Measurements from ENCODE around the gene SSH2. TPM values are rescaled to one million over a fixed set of nuclear protein-coding genes. Genes with fewer than 3 reads are reported as not detected.

SSH2 gene
- total and polyA plus RNA-seq, 2 donors (not counting 1 experiment from before 2014, with no cell fraction given) = 51.5 to 183 TPM

- H3K9me3 ChIP-seq (ENCODE audit: control extremely low read depth in 1 of 3, control insufficient read depth in 2 of 3, insufficient read depth in 1 of 3, low read length in 2 of 3) = no peaks in the 10 kb centered on the region
- H3K9ac ChIP-seq (ENCODE audit: low read length) = no peak overlapping the region
- Mint-ChIP-seq H3K4me3 (no peak overlapping the region), H3K9me3 (ENCODE audit: insufficient read depth) (no peaks in the 10 kb centered on the region), H3K27ac (no peak overlapping the region), H3K27me3 (no peaks in the 10 kb centered on the region), H3K4me1 (peaks cover 19% of the 10 kb centered on the region)
- no peak overlapping the region for H2AFZ ChIP-seq (ENCODE audit: insufficient read depth, low read depth, low read length, poor library complexity, severe bottlenecking)
- H3K4me2 ChIP-seq (replicated peaks; ENCODE audit: low read depth, low read length, poor library complexity, severe bottlenecking) = no peak overlapping the region
- ChIA-PET POLR2A (no interaction called here), CTCF (interaction anchor here (1.5 to 1.6 kb wide), 2 partner anchors 90 to 134 kb away, joined by 6 to 7 read pairs; no protein-coding TSS in a partner anchor)
- intact Hi-C loops (cut with micrococcal nuclease) = loop anchor here (1.0 kb wide), 1 partner anchor 13 kb away; no protein-coding TSS in a partner anchor
- H3K27me3 ChIP-seq (replicated peaks in 1 of 4; ENCODE audit: control extremely low read depth in 1 of 4, control insufficient read depth in 3 of 4, insufficient read depth in 4 of 4, low read length in 3 of 4) = no peaks in the 10 kb centered on the region
- TF ChIP-seq EZH2 (IDR thresholded peaks at IDR 0.05; ENCODE audit: borderline replicate concordance, insufficient read depth, low read depth, low read length, poor library complexity, severe bottlenecking) (no peak), CTCF (IDR thresholded peaks at IDR 0.05) (no peak)
- H4K20me1 ChIP-seq (ENCODE audit: control insufficient read depth, insufficient read depth, low read length, poor library complexity, severe bottlenecking) = no peaks in the 10 kb centered on the region
- H3K27ac ChIP-seq (ENCODE audit: low read length in 2 of 2) = peak overlapping the region in 1 of 2 donors; percentile 67
- H3K4me1 ChIP-seq (ENCODE audit: control insufficient read depth in 2 of 2, insufficient read depth in 2 of 2, low read length in 2 of 2) = peaks cover 14 to 18% of the 10 kb centered on the region in 2 donors
- H3K4me3 ChIP-seq (ENCODE audit: control extremely low read depth in 1 of 5, extremely low read depth in 1 of 5, insufficient read depth in 1 of 5, low read depth in 2 of 5, low read length in 4 of 5) = no peak overlapping the region
- H3K36me3 ChIP-seq (replicated peaks in 1 of 2; ENCODE audit: control extremely low read depth in 1 of 2, control insufficient read depth in 1 of 2, extremely low read depth in 1 of 2, insufficient read depth in 2 of 2, low read length in 1 of 2) = peaks cover 1 to 4% of the 10 kb centered on the region in 2 experiments
- WGBS (ENCODE audit: insufficient coverage) = 100% methylated on average over 1 of the region's 2 CpGs
- H3K79me2 ChIP-seq (ENCODE audit: control insufficient read depth, insufficient read depth, low read length) = peaks cover 37% of the 10 kb centered on the region
- ATAC-seq (ENCODE audit: low read depth) (no peak), DNase-seq (no peak)
Observed at GRCh38 chr17:29772981-29773380, 157.0 kb downstream of the SSH2 start.

- no peak for ATAC-seq (ENCODE audit: low read depth)
- ChIA-PET POLR2A (no interaction called here), CTCF (interaction anchor here (1.2 to 1.6 kb wide), 4 partner anchors 8 to 132 kb away, joined by 4 to 7 read pairs (median 6); no protein-coding TSS in a partner anchor)
- Histone ChIP-seq H3K27ac (ENCODE audit: low read length in 2 of 2) (peak overlapping the region in 1 of 2 donors; percentile 35), H2AFZ (ENCODE audit: insufficient read depth, low read depth, low read length, poor library complexity, severe bottlenecking) (no peak overlapping the region), H3K4me3 (ENCODE audit: control extremely low read depth in 1 of 5, extremely low read depth in 1 of 5, insufficient read depth in 1 of 5, low read depth in 2 of 5, low read length in 4 of 5) (no peak overlapping the region), H4K20me1 (ENCODE audit: control insufficient read depth, insufficient read depth, low read length, poor library complexity, severe bottlenecking) (no peaks in the 10 kb centered on the region), H3K36me3 (replicated peaks in 1 of 2; ENCODE audit: control extremely low read depth in 1 of 2, control insufficient read depth in 1 of 2, extremely low read depth in 1 of 2, insufficient read depth in 2 of 2, low read length in 1 of 2) (peaks cover 0 to 1% of the 10 kb centered on the region in 2 experiments), H3K9ac (ENCODE audit: low read length) (no peak overlapping the region), H3K79me2 (ENCODE audit: control insufficient read depth, insufficient read depth, low read length) (peaks cover 30% of the 10 kb centered on the region), H3K4me1 (ENCODE audit: control insufficient read depth in 2 of 2, insufficient read depth in 2 of 2, low read length in 2 of 2) (peaks cover 14 to 18% of the 10 kb centered on the region in 2 donors), H3K4me2 (replicated peaks; ENCODE audit: low read depth, low read length, poor library complexity, severe bottlenecking) (peak overlapping the region; percentile 20), H3K9me3 (ENCODE audit: control extremely low read depth in 1 of 3, control insufficient read depth in 2 of 3, insufficient read depth in 1 of 3, low read length in 2 of 3) (no peaks in the 10 kb centered on the region), H3K27me3 (replicated peaks in 1 of 4; ENCODE audit: control extremely low read depth in 1 of 4, control insufficient read depth in 3 of 4, insufficient read depth in 4 of 4, low read length in 3 of 4) (no peaks in the 10 kb centered on the region)
- Mint-ChIP-seq H3K9me3 (ENCODE audit: insufficient read depth) (no peaks in the 10 kb centered on the region), H3K4me1 (peaks cover 19% of the 10 kb centered on the region), H3K27me3 (no peaks in the 10 kb centered on the region), H3K4me3 (peak overlapping the region; percentile 20), H3K27ac (peak overlapping the region; percentile 33)
- intact Hi-C loops (cut with micrococcal nuclease) = no loop called here
- TF ChIP-seq CTCF (IDR thresholded peaks at IDR 0.05) (no peak), EZH2 (IDR thresholded peaks at IDR 0.05; ENCODE audit: borderline replicate concordance, insufficient read depth, low read depth, low read length, poor library complexity, severe bottlenecking) (no peak)
- 83% methylated on average over 1 of the region's 1 CpG for WGBS (ENCODE audit: insufficient coverage)
- no peak for DNase-seq
Observed at GRCh38 chr17:29771546-29771945, 158.5 kb downstream of the SSH2 start.

All from B cell (primary cell).